ENCODE measurements around the gene EFCC1. TPM values are rescaled to one million over a fixed set of nuclear protein-coding genes. Genes with fewer than 3 reads are reported as not detected.

EFCC1 gene
- total RNA-seq, 1 experiment from 2014 or later: 1.5 TPM

GRCh38 chr3:129014793-129015345, 13.8 kb downstream of the EFCC1 start:
- peaks cover 75% of the 10 kb centered on the region for H3K4me1 ChIP-seq (replicated peaks)
- no peak overlapping the region for H3K4me3 ChIP-seq
- H3K27ac ChIP-seq: no peak overlapping the region
- no peaks in the 10 kb centered on the region; the same call in 1 of the 2 replicates for H3K9me3 ChIP-seq (replicated peaks)
- no peak for DNase-seq (ENCODE audit: low read depth in 1 of 2, low spot score in 2 of 2)
- H3K36me3 ChIP-seq: no peaks in the 10 kb centered on the region; the same call in 1 of the 2 replicates
- H3K27me3 ChIP-seq (replicated peaks): no peaks in the 10 kb centered on the region

GRCh38 chr3:129015388-129016105, 14.4 kb downstream of the EFCC1 start:
- H3K4me1 ChIP-seq (replicated peaks): peaks cover 75% of the 10 kb centered on the region
- no peaks in the 10 kb centered on the region for H3K36me3 ChIP-seq
- no peaks in the 10 kb centered on the region; the same call in 1 of the 2 replicates for H3K9me3 ChIP-seq (replicated peaks)
- H3K27ac ChIP-seq: peak overlapping the region; percentile 13; the same call in 1 of the 2 replicates
- no peak overlapping the region for H3K4me3 ChIP-seq
- no peak for DNase-seq (ENCODE audit: low read depth in 1 of 2, low spot score in 2 of 2)
- H3K27me3 ChIP-seq (replicated peaks): no peaks in the 10 kb centered on the region

- Histone ChIP-seq H3K27me3 (replicated peaks) (no peaks in the 10 kb centered on the region), H3K27ac (no peak overlapping the region), H3K36me3 (no peaks in the 10 kb centered on the region), H3K4me3 (no peak overlapping the region), H3K4me1 (replicated peaks) (peaks cover 74% of the 10 kb centered on the region), H3K9me3 (replicated peaks) (no peaks in the 10 kb centered on the region; the same call in 1 of the 2 replicates)
- DNase-seq (ENCODE audit: low read depth in 1 of 2, low spot score in 2 of 2): no peak
Measured at GRCh38 chr3:129016356-129016719, 15.2 kb downstream of the EFCC1 start.

GRCh38 chr3:129016720-129017483, 15.8 kb downstream of the EFCC1 start:
- H3K9me3 ChIP-seq (replicated peaks): no peaks in the 10 kb centered on the region; the same call in 1 of the 2 replicates
- H3K27ac ChIP-seq: no peak overlapping the region
- no peaks in the 10 kb centered on the region for H3K36me3 ChIP-seq
- no peak overlapping the region for H3K4me3 ChIP-seq
- peaks cover 74% of the 10 kb centered on the region for H3K4me1 ChIP-seq (replicated peaks)
- DNase-seq (ENCODE audit: low read depth in 1 of 2, low spot score in 2 of 2): no peak
- H3K27me3 ChIP-seq (replicated peaks): no peaks in the 10 kb centered on the region

- Histone ChIP-seq H3K4me1 (replicated peaks) (peaks cover 71% of the 10 kb centered on the region), H3K27ac (no peak overlapping the region), H3K9me3 (replicated peaks) (no peaks in the 10 kb centered on the region; the same call in 1 of the 2 replicates), H3K27me3 (replicated peaks) (no peaks in the 10 kb centered on the region), H3K36me3 (no peaks in the 10 kb centered on the region), H3K4me3 (no peak overlapping the region)
- DNase-seq (ENCODE audit: low read depth in 1 of 2, low spot score in 2 of 2): no peak
Measured at GRCh38 chr3:129017484-129017899, 16.4 kb downstream of the EFCC1 start.

GRCh38 chr3:129018271-129018670, 17.2 kb downstream of the EFCC1 start:
- no peaks in the 10 kb centered on the region; the same call in 1 of the 2 replicates for H3K9me3 ChIP-seq (replicated peaks)
- no peak for DNase-seq (ENCODE audit: low read depth in 1 of 2, low spot score in 2 of 2)
- H3K27ac ChIP-seq: peak overlapping the region; percentile 90
- peaks cover 71% of the 10 kb centered on the region for H3K4me1 ChIP-seq (replicated peaks)
- H3K27me3 ChIP-seq (replicated peaks): no peaks in the 10 kb centered on the region
- no peaks in the 10 kb centered on the region for H3K36me3 ChIP-seq
- H3K4me3 ChIP-seq: no peak overlapping the region

GRCh38 chr3:129018751-129019150, 17.6 kb downstream of the EFCC1 start:
- Histone ChIP-seq H3K27me3 (replicated peaks) (no peaks in the 10 kb centered on the region), H3K4me3 (no peak overlapping the region), H3K27ac (peak overlapping the region; percentile 90), H3K36me3 (no peaks in the 10 kb centered on the region), H3K4me1 (replicated peaks) (peaks cover 71% of the 10 kb centered on the region), H3K9me3 (replicated peaks) (no peaks in the 10 kb centered on the region)
- no peak for DNase-seq (ENCODE audit: low read depth in 1 of 2, low spot score in 2 of 2)

- no peaks in the 10 kb centered on the region for H3K27me3 ChIP-seq (replicated peaks)
- no peaks in the 10 kb centered on the region for H3K36me3 ChIP-seq
- no peaks in the 10 kb centered on the region for H3K9me3 ChIP-seq (replicated peaks)
- peak overlapping the region; percentile 90 for H3K27ac ChIP-seq
- no peak overlapping the region for H3K4me3 ChIP-seq
- H3K4me1 ChIP-seq (replicated peaks): peaks cover 75% of the 10 kb centered on the region
- DNase-seq (ENCODE audit: low read depth in 1 of 2, low spot score in 2 of 2): peak in 1 of 2 experiments; percentile 84
Measured at GRCh38 chr3:129019266-129019665, 18.2 kb downstream of the EFCC1 start.

GRCh38 chr3:129020691-129021090, 19.6 kb downstream of the EFCC1 start:
- DNase-seq (ENCODE audit: low read depth in 1 of 2, low spot score in 2 of 2): no peak
- Histone ChIP-seq H3K27ac (peak overlapping the region; percentile 90), H3K27me3 (replicated peaks) (no peaks in the 10 kb centered on the region)

GRCh38 chr3:129021140-129021551, 20.0 kb downstream of the EFCC1 start:
- H3K9me3 ChIP-seq (replicated peaks): no peaks in the 10 kb centered on the region
- peaks cover 63% of the 10 kb centered on the region for H3K4me1 ChIP-seq (replicated peaks)
- H3K27me3 ChIP-seq (replicated peaks): no peaks in the 10 kb centered on the region
- DNase-seq (ENCODE audit: low read depth in 1 of 2, low spot score in 2 of 2): peak; percentile 75 to 92
- peak overlapping the region; percentile 90 for H3K27ac ChIP-seq
- no peak overlapping the region for H3K4me3 ChIP-seq
- H3K36me3 ChIP-seq: no peaks in the 10 kb centered on the region

More at GRCh38 chr3:129020691-129021090, 19.6 kb downstream of the EFCC1 start:
- peaks cover 67% of the 10 kb centered on the region for H3K4me1 ChIP-seq (replicated peaks)
- no peaks in the 10 kb centered on the region for H3K36me3 ChIP-seq
- H3K9me3 ChIP-seq (replicated peaks): no peaks in the 10 kb centered on the region
- H3K4me3 ChIP-seq: no peak overlapping the region

GRCh38 chr3:129022114-129023007, 21.3 kb downstream of the EFCC1 start:
- Histone ChIP-seq H3K36me3 (no peaks in the 10 kb centered on the region), H3K4me3 (no peak overlapping the region), H3K4me1 (replicated peaks) (peaks cover 51% of the 10 kb centered on the region), H3K27ac (no peak overlapping the region), H3K27me3 (replicated peaks) (no peaks in the 10 kb centered on the region), H3K9me3 (replicated peaks) (no peaks in the 10 kb centered on the region)
- DNase-seq (ENCODE audit: low read depth in 1 of 2, low spot score in 2 of 2): no peak

GRCh38 chr3:129023008-129023358, 21.9 kb downstream of the EFCC1 start:
- no peaks in the 10 kb centered on the region for H3K9me3 ChIP-seq (replicated peaks)
- H3K4me1 ChIP-seq (replicated peaks): peaks cover 44% of the 10 kb centered on the region
- H3K4me3 ChIP-seq: no peak overlapping the region
- no peaks in the 10 kb centered on the region for H3K36me3 ChIP-seq
- no peak overlapping the region for H3K27ac ChIP-seq
- H3K27me3 ChIP-seq (replicated peaks): no peaks in the 10 kb centered on the region
- no peak for DNase-seq (ENCODE audit: low read depth in 1 of 2, low spot score in 2 of 2)

- Histone ChIP-seq H3K9me3 (replicated peaks) (no peaks in the 10 kb centered on the region), H3K27me3 (replicated peaks) (no peaks in the 10 kb centered on the region), H3K4me3 (no peak overlapping the region), H3K36me3 (no peaks in the 10 kb centered on the region), H3K4me1 (replicated peaks) (peaks cover 35% of the 10 kb centered on the region), H3K27ac (no peak overlapping the region)
- DNase-seq (ENCODE audit: low read depth in 1 of 2, low spot score in 2 of 2): peak in 1 of 2 experiments; percentile 33
Measured at GRCh38 chr3:129023909-129024308, 22.8 kb downstream of the EFCC1 start.
